Medulla oblongata (tissue), 1 donor: ENCODE measurements around the gene STOML3.
"Not testable (repeated sequence)": the region's sequence is repeated elsewhere in the genome, so short reads cannot be mapped to it uniquely, and the experiment has no call there.

ENCODE experiments used
- DNase-seq: peaks from one replicate; pipeline ENCODE4 v3.0.0-alpha.2; 2015; ENCODE audit errors: extremely low spot score

The STOML3 gene, protein sequence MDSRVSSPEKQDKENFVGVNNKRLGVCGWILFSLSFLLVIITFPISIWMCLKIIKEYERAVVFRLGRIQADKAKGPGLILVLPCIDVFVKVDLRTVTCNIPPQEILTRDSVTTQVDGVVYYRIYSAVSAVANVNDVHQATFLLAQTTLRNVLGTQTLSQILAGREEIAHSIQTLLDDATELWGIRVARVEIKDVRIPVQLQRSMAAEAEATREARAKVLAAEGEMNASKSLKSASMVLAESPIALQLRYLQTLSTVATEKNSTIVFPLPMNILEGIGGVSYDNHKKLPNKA

DNA sequence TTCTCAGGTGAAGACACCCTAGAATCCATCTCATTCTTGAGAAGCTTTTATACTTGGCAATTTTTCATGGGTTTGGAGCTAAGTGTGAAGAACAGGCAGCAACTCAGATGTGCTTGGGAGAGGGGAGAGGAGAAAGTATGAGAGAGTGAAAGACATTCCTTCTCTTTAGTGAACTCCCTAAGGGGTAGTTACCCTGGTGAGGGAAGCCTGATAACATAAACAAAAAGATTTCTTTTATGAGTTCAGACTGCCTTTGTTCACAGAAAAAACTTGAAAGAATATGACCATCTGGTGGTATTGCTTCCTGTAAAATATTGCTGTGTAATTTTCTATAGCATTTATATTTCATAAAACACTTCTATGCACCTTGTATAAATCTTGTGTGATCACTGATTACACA is at the start of gene STOML3:
STOML3 (minus strand) TSS at position 139 of the 400 bp plus-strand sequence; CDS start at position 29, 110 bp downstream.
- no peak for DNase-seq

DNA sequence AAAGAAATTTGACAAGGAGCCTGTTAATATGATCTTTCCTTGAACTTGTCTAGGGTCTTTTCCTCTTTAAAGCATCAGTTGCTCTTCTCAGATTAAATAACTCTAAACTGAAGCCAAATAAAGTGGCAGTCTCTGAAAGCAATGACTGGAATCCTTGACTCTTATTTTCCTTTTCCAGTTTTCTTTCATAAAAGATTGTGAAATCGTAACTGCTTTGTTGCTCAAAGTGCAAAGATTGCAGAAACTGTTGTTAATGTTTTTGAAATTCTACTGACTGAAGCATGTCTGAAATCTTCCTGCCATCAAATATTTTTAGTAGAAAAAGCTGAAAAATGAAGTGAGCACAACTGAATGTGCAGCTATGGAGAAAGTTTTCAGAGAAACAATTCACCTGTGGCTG is 49.6 kb upstream of the STOML3 start:
- DNase-seq = no peak

DNA sequence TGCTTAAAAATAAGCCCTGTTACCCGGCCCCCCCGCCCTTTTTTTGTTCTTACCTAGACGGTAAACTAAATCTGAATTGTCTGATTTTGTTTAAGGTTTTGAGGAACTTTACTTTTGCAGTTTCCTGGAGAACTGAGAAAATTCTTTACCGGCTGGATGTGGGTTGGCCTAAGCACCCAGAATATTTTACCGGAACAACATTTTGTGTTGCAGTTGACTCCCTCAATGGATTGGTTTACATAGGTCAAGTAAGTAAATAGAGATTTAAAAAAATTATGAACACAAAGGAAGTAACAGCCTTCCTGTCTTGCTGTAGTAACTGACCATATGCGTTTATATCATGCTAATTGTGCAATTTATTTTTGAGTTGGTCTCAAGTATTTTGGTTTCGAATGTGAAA is 48.4 kb upstream of the STOML3 start:
- DNase-seq = no peak

DNA sequence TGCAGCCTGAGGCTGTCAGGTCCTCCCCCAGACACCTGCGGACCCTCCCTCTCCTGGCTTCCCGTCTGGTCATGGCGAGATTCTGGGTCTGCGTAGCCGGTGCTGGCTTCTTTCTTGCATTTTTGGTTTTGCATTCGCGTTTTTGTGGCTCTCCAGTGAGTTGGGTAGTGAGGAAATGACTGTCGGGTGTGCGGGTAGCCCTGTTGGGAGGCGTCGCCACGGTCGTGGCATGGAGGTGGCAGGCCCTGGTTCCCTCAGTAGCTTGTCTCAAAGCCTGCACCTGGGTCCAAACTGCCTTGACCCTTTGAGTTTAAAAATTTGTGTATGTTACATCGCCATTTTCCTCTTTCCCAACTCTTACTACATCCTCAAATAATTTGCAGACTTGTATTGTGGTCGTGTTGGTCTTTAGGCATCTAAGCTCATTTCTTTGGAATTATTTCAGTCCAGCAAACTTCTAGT is 48.0 kb upstream of the STOML3 start:
- DNase-seq = no peak

DNA sequence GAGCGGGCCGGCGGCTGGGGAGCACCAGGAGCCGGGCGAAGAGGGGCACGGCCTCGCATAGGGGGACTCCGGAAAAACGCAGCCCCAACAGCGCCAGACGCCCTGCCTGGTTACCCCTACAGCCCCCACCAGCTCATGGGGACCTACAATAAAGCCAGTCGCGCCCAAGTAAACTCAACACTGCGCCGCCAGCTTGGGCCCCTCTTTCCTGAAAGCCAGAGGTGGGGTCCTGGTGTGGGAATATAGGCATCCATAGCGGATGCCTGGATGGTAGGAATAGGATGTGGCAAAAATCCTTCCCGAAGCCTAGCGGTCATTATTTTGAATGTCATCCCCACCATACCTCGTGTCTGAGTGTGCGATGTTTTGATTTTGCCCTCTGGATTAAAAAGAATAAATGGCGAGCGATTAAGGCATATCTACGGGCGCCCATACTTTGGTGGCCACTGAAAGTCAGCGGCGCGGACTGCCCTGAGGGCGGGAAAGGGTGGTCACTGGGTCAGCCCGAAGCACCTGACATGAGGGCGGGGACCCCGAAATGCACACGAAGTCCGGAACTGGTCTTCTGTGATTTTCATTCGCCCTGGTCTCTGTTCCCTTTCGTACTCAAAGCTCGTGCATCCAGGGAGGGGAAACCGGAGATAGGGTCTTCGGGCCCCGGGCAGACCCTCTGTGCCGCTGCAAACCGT is 47.4 kb upstream of the STOML3 start, which contains the start of the genes NHLRC3 and PROSER1:
NHLRC3 (plus strand) TSS at position 577 of the 689 bp plus-strand sequence. CDS start 184 bp downstream, outside the sequence.
PROSER1 (minus strand) TSS at position 210 of the 689 bp plus-strand sequence. CDS start 847 bp downstream, outside the sequence.
- DNase-seq = peak; percentile 97

DNA sequence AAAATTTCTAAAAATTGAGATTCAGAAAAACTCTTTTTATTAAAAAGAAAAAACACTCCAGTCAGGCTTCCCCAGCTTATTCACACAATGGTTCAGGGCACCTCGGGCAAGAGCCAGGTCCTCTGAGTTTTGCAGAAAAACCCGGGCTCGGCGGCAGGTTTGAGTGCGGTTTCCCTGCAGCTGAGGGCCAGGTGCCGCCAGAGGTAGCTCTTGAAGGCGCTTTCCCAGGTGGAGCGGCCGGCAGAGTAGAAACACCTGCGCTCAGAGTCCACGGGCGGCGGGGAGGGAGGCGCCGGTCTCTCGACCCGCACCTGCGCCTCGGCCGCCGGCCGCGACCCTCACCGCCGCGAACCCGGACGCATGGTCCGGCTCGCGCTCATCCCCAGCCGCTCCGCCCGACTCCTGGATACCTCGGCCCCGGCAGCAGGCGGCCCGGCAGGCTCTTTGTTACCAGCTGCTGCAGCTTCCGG is 46.8 kb upstream of the STOML3 start:
- peak; percentile 22 for DNase-seq

DNA sequence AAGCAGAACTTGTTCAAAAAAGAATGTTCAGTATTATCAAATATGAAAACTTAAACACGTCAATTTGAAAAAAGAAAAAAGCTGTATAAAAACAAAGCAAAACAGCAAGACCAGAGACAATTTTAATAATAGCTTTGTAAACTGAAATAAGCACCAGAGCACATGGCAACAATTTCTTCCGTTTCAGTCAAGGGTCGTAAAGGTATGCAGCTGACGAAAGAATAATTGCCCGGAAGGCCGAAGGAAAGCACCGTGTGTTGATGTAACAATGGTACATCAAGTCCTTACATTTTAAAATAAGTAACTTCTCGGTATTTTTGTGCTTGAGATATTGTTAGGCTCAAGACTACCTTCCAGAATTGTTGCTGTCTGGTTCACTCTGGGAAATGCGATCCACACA is 45.6 kb upstream of the STOML3 start:
- no peak for DNase-seq

DNA sequence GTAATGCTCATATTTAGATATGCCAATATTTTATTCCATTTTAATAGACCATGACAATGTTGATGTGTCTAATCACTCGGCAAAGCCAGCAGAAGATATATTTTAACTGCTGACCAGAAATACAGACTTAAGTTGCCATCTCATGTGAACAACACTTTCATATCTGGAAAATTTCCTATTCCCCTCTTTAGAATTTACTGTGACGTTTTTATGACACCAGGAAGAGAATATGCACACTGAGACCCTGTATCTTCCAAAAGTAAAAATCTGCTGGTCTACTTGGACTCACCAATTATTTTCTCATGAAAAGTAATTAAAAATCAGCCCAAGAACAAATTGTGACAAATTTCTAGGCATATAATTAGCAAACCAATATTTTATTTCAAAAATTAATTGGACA is 45.2 kb upstream of the STOML3 start:
- no peak for DNase-seq

DNA sequence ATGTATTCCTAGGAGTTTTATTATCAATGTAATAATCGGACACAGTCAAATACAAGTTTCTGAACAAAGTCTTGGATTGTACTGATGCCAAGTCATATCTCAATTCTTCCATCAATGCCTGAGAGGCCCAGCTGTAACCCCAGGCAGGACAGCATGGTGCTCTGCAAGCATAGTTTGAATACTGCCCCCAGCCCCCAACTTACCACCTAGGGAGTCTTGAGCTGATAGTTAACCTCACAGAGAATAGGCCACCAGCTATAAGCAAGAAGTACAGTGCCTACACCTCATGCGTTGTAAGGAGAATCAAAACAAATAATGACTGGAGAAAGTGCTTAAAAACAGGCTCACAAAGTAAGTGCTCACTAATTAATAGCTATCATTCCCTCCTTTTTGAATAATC is 44.6 kb upstream of the STOML3 start:
- DNase-seq = no peak

DNA sequence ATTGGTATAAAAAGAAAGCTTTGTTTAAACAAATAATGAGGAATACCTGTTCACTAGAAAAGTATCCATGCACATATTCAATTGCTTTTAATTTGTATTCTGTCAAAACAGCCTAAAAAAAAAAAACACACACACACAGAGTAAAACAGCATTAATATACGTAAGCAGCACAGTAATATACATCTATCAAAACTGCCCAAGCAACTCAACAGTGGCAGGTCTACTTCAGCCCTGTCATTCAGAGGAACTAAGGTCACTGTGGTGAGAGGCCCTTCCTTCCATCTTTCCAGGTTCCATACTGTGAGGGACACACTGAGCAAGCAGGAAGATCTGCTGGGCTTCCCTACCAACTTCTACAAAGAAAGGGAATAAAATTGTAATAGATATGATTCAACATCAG is 43.5 kb upstream of the STOML3 start:
- DNase-seq = no peak

DNA sequence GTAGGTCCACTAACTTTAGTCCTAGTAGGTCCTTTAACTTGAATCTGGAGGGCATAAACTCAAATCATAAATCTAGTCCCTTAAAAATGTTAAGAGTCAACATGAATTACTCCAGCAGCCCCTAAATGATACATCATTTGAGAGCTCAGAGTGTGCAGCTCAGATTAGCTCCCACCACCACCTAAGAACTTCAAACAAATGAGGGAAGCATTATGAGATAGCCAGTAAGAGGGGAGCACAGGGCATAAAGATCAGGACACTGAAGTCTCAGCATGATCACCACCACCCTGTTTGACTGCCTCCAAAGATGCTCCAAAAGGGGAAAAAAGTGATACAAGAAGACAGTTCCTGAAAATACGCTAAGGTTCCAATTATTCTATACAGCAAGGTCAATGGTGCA is 41.5 kb upstream of the STOML3 start:
- no peak for DNase-seq

DNA sequence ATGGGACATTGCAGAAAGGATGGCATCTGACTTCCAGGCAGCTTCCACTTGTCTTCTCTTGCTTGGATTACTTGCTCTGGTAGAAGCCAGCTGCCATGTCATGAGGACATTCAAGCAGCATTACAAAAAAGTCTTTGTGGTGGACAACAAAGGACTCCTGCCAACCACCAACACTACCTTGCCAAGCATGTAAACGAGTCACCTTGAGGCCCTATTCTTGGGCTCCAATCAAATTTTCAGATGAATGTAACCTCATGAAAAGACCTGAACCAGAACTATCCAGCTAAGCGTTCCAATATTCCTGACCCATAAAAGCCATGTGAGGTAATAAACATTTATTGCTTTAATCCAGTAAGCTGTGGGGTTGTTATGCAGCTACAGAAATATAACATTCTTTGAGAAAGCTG is 34.8 kb upstream of the STOML3 start:
- DNase-seq = peak; percentile 27

DNA sequence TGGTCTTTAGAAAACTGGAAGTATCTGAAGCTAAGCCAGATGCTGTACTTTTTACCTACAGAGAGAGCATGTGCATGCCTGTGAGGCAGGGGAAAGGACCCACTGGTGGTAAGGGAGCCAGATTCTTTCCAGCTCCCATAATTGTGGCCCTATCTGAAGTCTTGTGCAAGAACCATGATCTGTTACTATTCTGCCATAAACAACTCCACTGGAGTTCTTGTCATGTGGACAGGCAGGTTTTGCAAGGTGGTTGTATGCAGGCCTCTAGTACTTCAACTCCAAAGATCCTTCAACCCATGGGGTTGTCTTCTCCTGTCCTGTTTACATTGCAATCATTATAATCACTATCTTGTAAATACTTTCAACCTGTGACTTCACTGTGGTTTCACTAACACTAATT is 33.1 kb upstream of the STOML3 start:
- DNase-seq = no peak

DNA sequence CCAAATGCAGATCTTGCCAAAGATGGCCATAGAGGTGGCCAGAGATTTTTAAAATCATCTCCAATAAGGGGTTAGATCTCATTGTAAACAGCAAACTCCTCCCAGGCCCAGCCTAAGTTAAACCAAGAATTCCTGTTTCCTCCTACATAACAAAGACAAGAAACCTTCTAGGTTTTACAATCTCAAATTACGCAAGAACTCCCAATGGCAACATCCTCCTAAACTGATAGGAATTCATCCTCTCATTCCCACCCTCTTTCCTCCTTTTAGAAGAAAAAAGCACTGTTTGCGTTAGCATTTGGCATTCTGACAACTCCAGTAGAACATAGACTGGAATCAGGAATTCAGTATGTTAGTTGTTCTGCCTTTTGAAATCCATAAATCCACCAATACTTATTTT is 32.7 kb upstream of the STOML3 start:
- DNase-seq = no peak

DNA sequence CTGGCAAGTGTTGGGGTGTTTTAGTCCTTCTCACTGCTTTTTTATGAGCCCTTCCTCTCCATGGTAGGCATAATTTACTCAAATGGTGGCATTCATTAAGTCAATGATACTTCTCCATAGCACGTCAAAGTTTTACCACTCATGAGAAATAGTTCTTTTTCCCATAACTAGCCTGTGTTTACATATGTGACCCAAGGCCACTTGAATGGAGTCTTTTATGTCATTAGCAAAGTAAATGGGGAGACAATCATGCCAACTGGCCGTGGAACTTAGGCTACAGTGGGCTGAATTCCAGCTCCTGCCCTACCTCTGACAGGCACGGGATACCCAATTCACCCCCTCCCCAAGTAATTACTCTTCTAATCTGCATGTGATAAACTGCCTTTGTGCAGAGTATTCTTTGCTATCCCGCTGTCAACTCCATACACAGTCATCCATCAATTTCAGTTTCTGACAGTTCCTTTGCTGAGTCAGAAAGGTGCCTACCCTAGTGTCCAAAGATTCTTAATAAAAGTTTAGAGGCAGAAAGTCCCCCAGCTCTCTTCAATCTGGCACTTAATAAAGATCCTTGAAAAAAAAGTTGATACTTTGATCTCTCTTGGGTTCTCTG is 30.3 kb upstream of the STOML3 start:
- DNase-seq = no peak

DNA sequence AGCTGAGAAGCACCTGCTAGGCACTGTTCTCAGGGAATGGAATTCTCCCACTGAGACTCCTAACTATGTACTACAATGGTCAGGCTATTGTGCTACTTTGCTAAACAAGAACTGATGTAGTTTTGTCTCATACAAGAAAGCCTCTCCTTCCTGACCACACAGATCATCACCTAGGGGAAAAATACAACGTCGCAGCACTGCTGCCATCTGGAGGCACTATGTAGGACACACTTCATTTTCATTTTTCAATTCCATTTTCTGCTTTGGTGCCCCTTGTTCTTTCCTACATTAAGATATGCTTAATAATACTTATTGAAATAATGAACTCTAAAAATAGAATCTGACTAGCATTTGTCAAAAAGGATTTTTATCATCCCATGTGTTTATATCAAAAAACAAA is 26.2 kb upstream of the STOML3 start:
- peak; percentile 70 for DNase-seq

DNA sequence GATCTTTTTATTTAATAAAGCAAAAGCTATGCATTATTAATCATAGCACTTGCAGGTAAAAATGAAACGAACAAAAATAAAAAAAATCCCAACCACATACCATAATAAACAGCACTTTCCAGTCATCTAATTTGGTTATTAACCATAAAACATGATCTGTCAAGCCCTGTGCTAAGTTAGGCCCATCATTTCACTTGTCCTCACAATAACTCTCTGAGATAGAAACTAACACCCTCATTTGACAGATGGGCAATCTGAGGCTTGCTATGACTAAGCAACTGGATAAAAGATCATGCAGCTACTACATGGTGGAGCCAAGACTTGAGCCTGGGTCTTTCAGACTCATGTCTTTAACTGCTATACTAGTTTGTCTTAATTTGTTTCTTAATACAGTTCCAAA is 25.5 kb upstream of the STOML3 start:
- DNase-seq = no peak

DNA sequence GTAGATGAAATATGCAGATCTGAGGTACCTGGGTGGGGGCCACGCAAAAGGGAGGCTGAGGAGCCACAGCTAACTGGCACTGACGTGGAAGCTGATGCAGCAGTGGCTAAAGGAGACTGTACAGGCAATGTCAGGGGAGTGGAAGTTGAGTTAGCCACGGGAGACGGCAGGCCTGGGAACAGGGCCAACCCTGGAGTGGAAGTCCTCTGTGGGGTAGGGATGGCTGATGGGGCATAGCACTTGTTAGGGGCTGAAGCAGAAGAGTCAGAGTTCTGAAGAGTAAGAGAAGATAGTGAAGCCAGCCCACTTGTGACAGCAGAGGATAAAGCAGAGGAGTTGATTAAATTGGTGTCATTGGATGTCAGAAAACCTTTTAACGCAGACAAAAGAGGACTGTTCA is 22.8 kb upstream of the STOML3 start:
- DNase-seq = no peak

DNA sequence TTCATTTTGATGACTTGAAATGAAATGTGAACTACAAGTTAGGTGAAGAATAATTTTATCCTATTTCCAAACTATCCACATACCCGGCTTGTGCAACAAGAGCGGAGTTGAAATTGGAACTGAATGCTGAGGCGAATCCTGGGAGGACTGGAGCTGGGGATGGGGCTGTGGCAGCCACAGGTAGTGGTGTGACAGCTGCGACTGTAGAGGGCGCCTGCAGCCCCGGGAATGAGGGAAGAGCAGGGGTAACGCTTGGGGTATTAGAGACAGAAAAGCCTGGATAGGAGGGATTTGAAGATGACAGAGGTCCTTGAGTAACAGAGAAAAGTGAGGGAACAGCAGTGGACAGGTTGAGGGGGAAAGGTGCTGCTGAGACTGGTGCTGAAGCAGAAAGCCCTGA is 22.0 kb upstream of the STOML3 start:
- no peak for DNase-seq

DNA sequence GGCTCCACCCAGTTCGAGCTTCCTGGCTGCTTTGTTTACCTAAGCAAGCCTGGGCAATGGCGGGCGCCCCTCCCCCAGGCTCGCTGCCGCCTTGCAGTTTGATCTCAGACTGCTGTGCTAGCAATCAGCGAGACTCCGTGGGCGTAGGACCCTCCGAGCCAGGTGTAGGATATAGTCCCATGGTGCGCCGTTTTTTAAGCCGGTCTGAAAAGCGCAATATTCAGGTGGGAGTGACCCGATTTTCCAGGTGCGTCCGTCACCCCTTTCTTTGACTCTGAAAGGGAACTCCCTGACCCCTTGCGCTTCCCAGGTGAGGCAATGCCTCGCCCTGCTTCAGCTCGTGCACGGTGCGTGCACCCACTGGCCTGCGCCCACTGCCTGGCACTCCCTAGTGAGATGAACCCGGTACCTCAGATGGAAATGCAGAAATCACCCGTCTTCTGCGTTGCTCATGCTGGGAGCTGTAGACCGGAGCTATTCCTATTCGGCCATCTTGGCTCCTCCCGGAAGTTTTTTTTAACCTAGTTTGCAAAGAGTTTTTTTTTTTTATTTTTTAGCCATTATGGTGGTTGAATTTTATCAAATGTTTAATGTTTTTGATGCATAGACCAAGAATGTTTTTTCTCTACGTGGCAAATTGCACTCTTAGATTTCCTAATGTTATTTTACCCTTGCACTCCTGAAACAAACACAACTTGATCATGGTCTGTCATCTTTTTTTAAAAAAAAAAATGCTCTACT is 15.9 kb upstream of the STOML3 start:
- DNase-seq = not testable (repeated sequence)

DNA sequence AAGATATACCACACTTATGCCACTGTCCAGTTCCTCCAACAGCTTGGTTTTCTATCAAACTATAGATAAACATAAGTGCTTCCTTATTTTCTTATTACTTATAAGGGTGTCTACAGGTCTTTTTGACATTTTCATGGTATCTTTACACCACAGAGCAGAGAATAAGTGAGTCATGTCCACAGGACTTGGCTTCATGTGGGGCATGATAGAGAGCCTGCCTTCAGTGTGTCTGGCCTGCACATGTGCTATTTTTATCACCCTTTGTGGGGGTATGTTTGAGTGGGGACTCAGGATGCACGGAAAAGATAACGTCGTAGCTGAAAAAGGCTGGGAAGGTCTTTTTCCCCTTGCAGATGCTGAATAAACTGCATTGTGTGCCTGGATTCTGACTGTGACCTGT is 8.1 kb upstream of the STOML3 start:
- no peak for DNase-seq

DNA sequence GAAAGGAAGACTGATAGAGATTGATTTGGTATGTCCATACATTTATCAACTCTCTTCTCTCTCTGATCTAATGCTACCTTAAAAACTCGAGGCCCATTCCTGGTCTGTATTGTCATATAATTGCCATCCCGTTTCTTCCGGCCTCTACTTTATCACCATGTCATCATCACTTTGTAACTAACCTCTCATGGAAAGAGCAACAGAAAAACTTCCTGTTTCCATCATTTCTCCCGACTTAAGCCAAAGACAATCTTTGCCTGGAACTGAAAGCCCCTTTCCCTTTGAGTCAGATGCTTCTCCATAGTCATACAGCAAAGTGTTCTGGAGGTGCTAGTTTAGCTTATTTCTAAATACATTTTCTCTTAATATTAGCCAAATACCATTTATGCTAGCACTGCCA is 2.8 kb upstream of the STOML3 start:
- no peak for DNase-seq
